Endothelial cell of umbilical vein (primary cell): ENCODE results near the gene CLSTN1. TPM values are rescaled to one million over a fixed set of nuclear protein-coding genes. Genes with fewer than 3 reads are reported as not detected.
"Not testable (repeated sequence)": the region's sequence is repeated elsewhere in the genome, so short reads cannot be mapped to it uniquely, and the experiment has no call there.

Experiments used
- BruUV-seq: library from RNA; stranded (reverse); fragments of 400-500 nt; replicated peaks from 2 replicates; lab custom pipeline; 2021; lab: Mats Ljungman, UMichigan
- CTCF ChIA-PET: fragments of 300-600, 350-600 bp; sonication (Branson Sonifier 250); formaldehyde crosslinking; loops from one replicate; lab custom pipeline; 2021; ENCODE audit warnings: antibody characterized with exemption, inconsistent platforms; lab: Charles Lee
- POLR2A ChIA-PET: fragments of 300-600, 350-600 bp; sonication (Branson Sonifier 250); formaldehyde crosslinking; loops from one replicate; lab custom pipeline; 2021; ENCODE audit warnings: antibody characterized with exemption, inconsistent platforms; lab: Charles Lee
- DNase-seq: peaks from one replicate; pipeline ENCODE4 v3.0.0-alpha.2; 2011; ENCODE audit warnings: low read depth, low spot score
- FAIRE-seq: peaks from 2 replicates; lab custom pipeline; 2011; peaks lifted over from hg19 to GRCh38; lab: Jason Lieb, UNC
- H2AFZ ChIP-seq: 2 replicates; pipeline ENCODE4 v1.6.0; 2012; ENCODE audit warnings: low read depth, low read length, control low read depth, inconsistent platforms
- H3K27ac ChIP-seq: 2 replicates; pipeline ENCODE4 v1.5.1; 2011; ENCODE audit warnings: low read depth, mild to moderate bottlenecking, control low read depth, low read length, moderate library complexity; ENCODE audit not compliant: insufficient read depth
- H3K27me3 ChIP-seq, 2 experiments: 2 replicates each; pipeline versions ENCODE4 v1.6.0 to v1.6.1; 2011; ENCODE audit warnings: low read length in 2 of 2, mixed read lengths in 1 of 2; ENCODE audit not compliant: control insufficient read depth in 2 of 2, insufficient read depth in 2 of 2
- H3K36me3 ChIP-seq, 2 experiments: 2 replicates in 1 of 2; 3 replicates in 1 of 2; pipeline ENCODE4 v1.5.1; 2011; ENCODE audit warnings: low read length in 2 of 2, mild to moderate bottlenecking in 1 of 2, moderate library complexity in 1 of 2; ENCODE audit not compliant: control insufficient read depth in 2 of 2, insufficient read depth in 2 of 2; ENCODE audit errors: extremely low read depth in 1 of 2
- H3K4me1 ChIP-seq: 3 replicates; pipeline ENCODE4 v1.5.1; 2011; ENCODE audit warnings: mild to moderate bottlenecking, low read length; ENCODE audit not compliant: control insufficient read depth, insufficient read depth; ENCODE audit errors: extremely low read depth
- H3K4me2 ChIP-seq: 2 replicates; pipeline ENCODE4 v1.6.1; 2011; ENCODE audit warnings: low read length, control low read depth, mixed read lengths; ENCODE audit not compliant: insufficient read depth
- H3K4me3 ChIP-seq, 3 experiments: fragments of 200-600 bp in 1 of 3; sonication (generic), shearing (Covaris generic) in 1 of 3; replicated peaks in 1 of 3; 2 replicates each; pipeline ENCODE4 v1.5.1; 2011 to 2016; ENCODE audit warnings: control low read depth in 3 of 3, low read length in 3 of 3, mild to moderate bottlenecking in 2 of 3, inconsistent platforms in 1 of 3, low read depth in 1 of 3, moderate library complexity in 1 of 3; ENCODE audit not compliant: insufficient read depth in 1 of 3
- H3K79me2 ChIP-seq: 2 replicates; pipeline ENCODE4 v1.6.0; 2012; ENCODE audit warnings: low read length, inconsistent platforms; ENCODE audit not compliant: control insufficient read depth, insufficient read depth
- H3K9ac ChIP-seq: replicated peaks from 2 replicates; pipeline ENCODE3; 2011; ENCODE audit warnings: low read length, control low read depth; ENCODE audit not compliant: insufficient read depth; ENCODE audit errors: extremely low read depth
- H3K9me1 ChIP-seq: replicated peaks from 3 replicates; pipeline ENCODE4 v1.6.0; 2011; ENCODE audit warnings: mild to moderate bottlenecking, low read length; ENCODE audit not compliant: control insufficient read depth, insufficient read depth; ENCODE audit errors: extremely low read depth
- H3K9me3 ChIP-seq: replicated peaks from 2 replicates; pipeline ENCODE4 v1.5.1; 2012; ENCODE audit warnings: low read length, inconsistent platforms; ENCODE audit not compliant: control insufficient read depth, insufficient read depth
- H4K20me1 ChIP-seq: replicated peaks from 2 replicates; pipeline ENCODE3; 2011; ENCODE audit warnings: mild to moderate bottlenecking, low read length; ENCODE audit not compliant: control insufficient read depth, insufficient read depth; ENCODE audit errors: extremely low read depth
- CTCF ChIP-seq, 2 donors: IDR thresholded peaks; 1 replicate in 1 of 2; 2 replicates in 1 of 2; pipeline ENCODE4 v1.5.1; 2011; ENCODE audit warnings: low read length in 2 of 2, mild to moderate bottlenecking in 2 of 2, moderate library complexity in 2 of 2, control low read depth in 1 of 2, inconsistent platforms in 1 of 2, low read depth in 1 of 2; ENCODE audit not compliant: insufficient read depth in 1 of 2; ENCODE audit errors: extremely low read depth in 1 of 2
- EZH2 ChIP-seq: IDR thresholded peaks from 2 replicates; pipeline ENCODE4 v1.6.1; 2012; ENCODE audit warnings: borderline replicate concordance, low read depth, mild to moderate bottlenecking, moderate library complexity, low read length, inconsistent platforms; ENCODE audit not compliant: severe bottlenecking
- FOS ChIP-seq: IDR thresholded peaks from 2 replicates; pipeline ENCODE4 v1.6.1; 2011; ENCODE audit warnings: mild to moderate bottlenecking, low read length, moderate library complexity, borderline replicate concordance; ENCODE audit not compliant: insufficient read depth
- GATA2 ChIP-seq: IDR thresholded peaks from 2 replicates; pipeline ENCODE4 v1.7.0; 2011; ENCODE audit warnings: low read depth, mild to moderate bottlenecking, moderate library complexity, mixed read lengths, low read length; ENCODE audit not compliant: insufficient read length, insufficient read depth
- JUN ChIP-seq: IDR thresholded peaks from 2 replicates; pipeline ENCODE4 v1.6.1; 2011; ENCODE audit warnings: borderline replicate concordance, low read depth; ENCODE audit not compliant: insufficient read length, insufficient read depth
- MAX ChIP-seq: IDR thresholded peaks from 2 replicates; pipeline ENCODE4 v1.6.1; 2011; ENCODE audit not compliant: insufficient read depth, insufficient read length
- MYC ChIP-seq: IDR thresholded peaks from one replicate; pipeline ENCODE4 v1.6.1; 2011; ENCODE audit warnings: mild to moderate bottlenecking, low read depth, low read length
- POLR2A ChIP-seq: IDR thresholded peaks from 2 replicates; pipeline ENCODE4 v1.6.1; 2012; ENCODE audit warnings: low read depth, mild to moderate bottlenecking, control low read depth, low read length
- POLR2AphosphoS5 ChIP-seq: IDR thresholded peaks from 2 replicates; pipeline ENCODE4 v1.6.1; 2012; ENCODE audit warnings: low read depth, mild to moderate bottlenecking, control low read depth, low read length, moderate library complexity; ENCODE audit not compliant: insufficient read depth
- dilution Hi-C: fragments of 300-500 bp; cut with MboI; formaldehyde crosslinking; loops from one replicate; pipeline ENCODE4 v1.15.0; 2019; ENCODE audit warnings: low sequenced_read_pairs; ENCODE audit not compliant: extremely low pct_ligation_motif_present
- intact Hi-C: fragments of 100-400 bp; cut with micrococcal nuclease; formaldehyde crosslinking; loops from one replicate; pipeline ENCODE4 v1.10.0; 2022
- polyA plus RNA-seq, 4 experiments: library from polyadenylated mRNA; depleted of rRNA in 3 of 4; stranded (reverse) in 3 of 4; unstranded in 1 of 4; fragments of >200 nt; gene quantifications; 2 replicates each; pipeline versions ENCODE4 v1.2.1 to v1.2.3, GENCODE V29; 2011 to 2012; ENCODE audit warnings: missing spikeins in 1 of 4
- total RNA-seq: library from RNA; stranded (reverse); gene quantifications from 2 replicates; pipeline ENCODE4 v1.2.3, GENCODE V29; 2021

Gene CLSTN1
- total and polyA plus RNA-seq, 2 donors (not counting 3 experiments of a cell fraction or from before 2014, with no cell fraction given) = 49.1 to 130 TPM

GRCh38 chr1:9807541-9807940, 16.2 kb downstream of the CLSTN1 start:
- TF ChIP-seq MYC = no peak
- no peak for TF ChIP-seq POLR2A
- TF ChIP-seq EZH2 = no peak
- no peak for TF ChIP-seq JUN
- no peak for TF ChIP-seq FOS
- TF ChIP-seq GATA2 = no peak
- TF ChIP-seq POLR2AphosphoS5 = no peak
- TF ChIP-seq MAX = no peak
- TF ChIP-seq CTCF (IDR thresholded peaks at IDR 0.05; ENCODE audit: extremely low read depth in 1 of 2, insufficient read depth in 1 of 2, low read depth in 1 of 2, low read length in 2 of 2) = no peak
- no peak for DNase-seq
- no peak overlapping the region for H2AFZ ChIP-seq
- no peaks in the 10 kb centered on the region for H4K20me1 ChIP-seq
- H3K27ac ChIP-seq = no peak overlapping the region
- H3K9me3 ChIP-seq = no peaks in the 10 kb centered on the region
- no peaks in the 10 kb centered on the region for H3K27me3 ChIP-seq
- no peaks in the 10 kb centered on the region for H3K9me1 ChIP-seq
- POLR2A ChIA-PET = no interaction called here
- H3K36me3 ChIP-seq = no peaks in the 10 kb centered on the region
- FAIRE-seq = no peak
- CTCF ChIA-PET = no interaction called here
- dilution Hi-C loops = no loop called here
- no peak overlapping the region for H3K4me2 ChIP-seq
- H3K79me2 ChIP-seq = peaks cover 58% of the 10 kb centered on the region
- H3K4me1 ChIP-seq = no peaks in the 10 kb centered on the region
- H3K9ac ChIP-seq = no peak overlapping the region
- BruUV-seq = no TSS peak
- intact Hi-C loops = no loop called here
- no peak overlapping the region for H3K4me3 ChIP-seq

- BruUV-seq, H3K27me3 ChIP-seq, H3K36me3 ChIP-seq, FAIRE-seq, POLR2A ChIA-PET, H3K9me3 ChIP-seq, H3K4me1 ChIP-seq, intact Hi-C loops, H3K9ac ChIP-seq, dilution Hi-C loops, H4K20me1 ChIP-seq, DNase-seq, H3K4me3 ChIP-seq, H3K27ac ChIP-seq, H3K4me2 ChIP-seq, H2AFZ ChIP-seq, H3K9me1 ChIP-seq, CTCF ChIA-PET: not testable (repeated sequence)
- H3K79me2 ChIP-seq = peaks cover 59% of the 10 kb centered on the region
Observed at GRCh38 chr1:9805972-9806371, 17.8 kb downstream of the CLSTN1 start.
